Lower leg skin (tissue), 4 donors: Measurements from ENCODE around the gene AHRR. TPM values are rescaled to one million over a fixed set of nuclear protein-coding genes. Genes with fewer than 3 reads are reported as not detected.

Experiments used
- DNase-seq, 2 donors: peaks; one replicate each; pipeline ENCODE4 v3.0.0-alpha.2; 2019; ENCODE audit warnings: low spot score in 2 of 2
- H3K4me3 ChIP-seq: fragments of 200-600 bp; sonication (generic); 2 replicates; pipeline ENCODE4 v1.5.1; 2017; ENCODE audit warnings: mild to moderate bottlenecking, low read depth; ENCODE audit not compliant: poor library complexity, severe bottlenecking
- CTCF ChIP-seq, 3 donors: fragments of 450-650 bp; IDR thresholded peaks; one replicate each; pipeline ENCODE4 v1.5.1; 2016; ENCODE audit warnings: antibody characterized with exemption in 3 of 3, mild to moderate bottlenecking in 3 of 3, moderate library complexity in 2 of 3
- POLR2A ChIP-seq, 2 donors: fragments of 450-650 bp; IDR thresholded peaks; one replicate each; pipeline ENCODE4 v1.6.1; 2016 to 2017; ENCODE audit warnings: antibody characterized with exemption in 2 of 2, mild to moderate bottlenecking in 1 of 2, moderate library complexity in 1 of 2
- WGBS, 2 donors: methylation state at CpG; one replicate each; pipeline ENCODE4 v1.1.5; 2018; 5-methylcytosine and 5-hydroxymethylcytosine counted together
- intact Hi-C: fragments of 100-400 bp; cut with DNase I; formaldehyde crosslinking; loops from one replicate; pipeline ENCODE4 v1.15.0; 2023; ENCODE audit warnings: low total_unique reads
- total RNA-seq, 4 donors: library from RNA; depleted of rRNA; stranded (reverse); fragments of >200 nt; gene quantifications; one replicate each; pipeline ENCODE4 v1.1.0, GENCODE V29; 2016

The AHRR gene
- total RNA-seq, 4 donors from 2014 or later, result 3.6 to 19.6 (median 6.0) TPM

DNA sequence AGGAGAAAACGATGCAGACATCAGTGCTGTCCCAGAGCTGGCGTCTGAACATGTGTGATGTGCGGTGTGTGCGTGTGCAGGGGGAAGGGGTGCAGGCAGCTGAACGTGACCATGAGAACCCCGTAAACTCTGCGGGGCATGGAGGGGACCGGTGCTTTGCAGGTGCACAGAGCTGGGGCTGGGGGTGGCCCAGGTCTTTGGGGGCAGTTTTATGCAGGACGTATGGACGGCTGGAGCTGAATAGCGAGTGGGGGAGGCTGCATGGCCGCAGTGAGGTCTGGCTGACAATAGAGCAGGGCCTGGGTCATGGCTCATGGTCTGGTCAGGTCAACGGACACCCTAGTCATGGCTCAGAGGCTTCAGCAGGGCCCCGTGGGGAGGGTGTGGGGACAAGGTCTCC is 118.1 kb downstream of the AHRR start:
- intact Hi-C loops, result loop anchor here (10.0 kb wide), 1 partner anchor 465 kb away; no protein-coding TSS in a partner anchor
- H3K4me3 ChIP-seq, result no peak overlapping the region
- peak in 1 of 2 donors; percentile 78 for DNase-seq
- TF ChIP-seq CTCF (IDR thresholded peaks at IDR 0.05), result no peak
- TF ChIP-seq POLR2A (IDR thresholded peaks at IDR 0.05), result no peak
- WGBS, 2 donors, result 75 to 87% methylated on average over 14 of the region's 14 CpGs

- intact Hi-C loops, result no loop called here
- H3K4me3 ChIP-seq, result no peak overlapping the region
- DNase-seq, result peak in 1 of 2 donors; percentile 80
- 66 to 73% methylated on average over 18 of the region's 18 CpGs for WGBS, 2 donors
- no peak for TF ChIP-seq POLR2A (IDR thresholded peaks at IDR 0.05)
- no peak for TF ChIP-seq CTCF (IDR thresholded peaks at IDR 0.05)
These were observed 119.1 kb downstream of the AHRR start for GRCh38 chr5:440401-441201.

- no peak for TF ChIP-seq POLR2A (IDR thresholded peaks at IDR 0.05)
- no peak for TF ChIP-seq CTCF (IDR thresholded peaks at IDR 0.05)
- 88 to 93% methylated on average over 5 of the region's 5 CpGs for WGBS, 2 donors
- intact Hi-C loops, result no loop called here
- no peak for DNase-seq
- no peak overlapping the region for H3K4me3 ChIP-seq
These were observed 120.5 kb downstream of the AHRR start for GRCh38 chr5:441996-442334.

- WGBS, 2 donors, result 3% methylated on average over 50 to 59 of the region's 73 CpGs
- H3K4me3 ChIP-seq, result peak within 1 kb of the TSS; percentile 63
- DNase-seq, result peak in 1 of 2 donors; percentile 92
- TF ChIP-seq POLR2A (IDR thresholded peaks at IDR 0.05) (peak in 1 of 2 donors; percentile 10), CTCF (IDR thresholded peaks at IDR 0.05) (no peak)
- intact Hi-C loops, result no loop called here
These were observed 121.1 kb downstream of the AHRR start, which contains the start of gene EXOC3 for GRCh38 chr5:442335-443238. TSS of gene EXOC3 (plus strand) at chr5:443176. CDS start at chr5:446206, 3,030 bp downstream.

GRCh38 chr5:443239-444151 is 122.0 kb downstream of the AHRR start:
- DNase-seq, result peak in 1 of 2 donors; percentile 89
- intact Hi-C loops, result no loop called here
- WGBS, 2 donors, result 13 to 20% methylated on average over 31 to 44 of the region's 62 CpGs
- peak overlapping the region; percentile 63 for H3K4me3 ChIP-seq
- TF ChIP-seq CTCF (IDR thresholded peaks at IDR 0.05), result no peak
- TF ChIP-seq POLR2A (IDR thresholded peaks at IDR 0.05), result no peak
